Fibroblast of peridontal ligament (primary cell): ENCODE results near the gene TNFRSF1B.
"Not testable (repeated sequence)": the region's sequence is repeated elsewhere in the genome, so short reads cannot be mapped to it uniquely, and the experiment has no call there.

Experiments
- DNase-seq: peaks from one replicate; pipeline ENCODE4 v3.0.0-alpha.2; 2010; ENCODE audit errors: extremely low read depth

TNFRSF1B gene

GRCh38 chr1:12219800-12220199 is 53.0 kb downstream of the TNFRSF1B start:
- DNase-seq: no peak

GRCh38 chr1:12220890-12221289 is 54.1 kb downstream of the TNFRSF1B start:
- DNase-seq: no peak

GRCh38 chr1:12222700-12223099 is 55.9 kb downstream of the TNFRSF1B start:
- DNase-seq: not testable (repeated sequence)

GRCh38 chr1:12224092-12224491 is 57.3 kb downstream of the TNFRSF1B start:
- not testable (repeated sequence) for DNase-seq

- no peak for DNase-seq
Measured at GRCh38 chr1:12228979-12229378, 62.2 kb downstream of the TNFRSF1B start.

GRCh38 chr1:12229386-12229834 is 62.6 kb downstream of the TNFRSF1B start:
- DNase-seq: no peak

- DNase-seq: peak; percentile 64
Measured at GRCh38 chr1:12229835-12230548, 63.2 kb downstream of the TNFRSF1B start, which contains the start of gene VPS13D. TSS of gene VPS13D (plus strand) at chr1:12230030. CDS start at chr1:12234267, 4,237 bp downstream.

GRCh38 chr1:12230549-12231275 is 63.9 kb downstream of the TNFRSF1B start:
- no peak for DNase-seq

GRCh38 chr1:12231276-12231595 is 64.4 kb downstream of the TNFRSF1B start:
- DNase-seq: peak; percentile 19

- no peak for DNase-seq
Measured at GRCh38 chr1:12232221-12232620, 65.4 kb downstream of the TNFRSF1B start.

- peak; percentile 20 for DNase-seq
Measured at GRCh38 chr1:12244078-12244477, 77.3 kb downstream of the TNFRSF1B start.

- no peak for DNase-seq
Measured at GRCh38 chr1:12244585-12244984, 77.8 kb downstream of the TNFRSF1B start.

GRCh38 chr1:12245116-12245515 is 78.3 kb downstream of the TNFRSF1B start:
- DNase-seq: no peak

- DNase-seq: no peak
Measured at GRCh38 chr1:12245733-12246132, 78.9 kb downstream of the TNFRSF1B start.

- no peak for DNase-seq
Measured at GRCh38 chr1:12246584-12246983, 79.8 kb downstream of the TNFRSF1B start.

GRCh38 chr1:12249181-12249580 is 82.4 kb downstream of the TNFRSF1B start:
- peak; percentile 58 for DNase-seq

- no peak for DNase-seq
Measured at GRCh38 chr1:12249748-12250147, 83.0 kb downstream of the TNFRSF1B start.

GRCh38 chr1:12251442-12251841 is 84.7 kb downstream of the TNFRSF1B start:
- DNase-seq: peak; percentile 57

GRCh38 chr1:12255913-12256312 is 89.1 kb downstream of the TNFRSF1B start:
- DNase-seq: no peak

GRCh38 chr1:12258272-12258671 is 91.5 kb downstream of the TNFRSF1B start:
- DNase-seq: no peak
